ENCODE results near the gene SPOCK1.
A peak's percentile ranks its signal among the peaks of the same experiment; 100 is the strongest.

The SPOCK1 gene

DNA sequence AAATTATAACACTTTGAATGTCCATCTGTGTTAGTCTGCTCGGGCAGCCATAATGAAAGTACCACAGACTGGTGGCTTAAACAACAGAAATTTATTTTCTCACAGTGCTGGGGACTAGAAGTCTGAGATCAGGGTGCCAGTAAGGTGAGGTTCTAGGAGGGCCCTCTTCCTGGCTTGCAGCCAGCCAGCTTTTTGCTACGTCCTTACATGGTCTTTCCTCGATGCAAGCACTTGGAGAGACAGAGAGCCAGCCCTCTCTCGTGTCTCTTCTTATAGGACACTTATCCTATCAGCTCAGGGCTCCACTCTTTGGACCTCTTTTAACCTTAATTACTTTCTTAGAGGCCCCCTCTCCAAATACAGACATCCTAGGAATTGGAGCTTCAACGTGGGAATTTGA, 351.8 kb downstream of the SPOCK1 start:
- no peak overlapping the region for H3K4me3 ChIP-seq (ENCODE audit: control insufficient read depth, low read depth, low read length)
- no peak for DNase-seq (ENCODE audit: low read depth)
- TF ChIP-seq, protein P1, sequence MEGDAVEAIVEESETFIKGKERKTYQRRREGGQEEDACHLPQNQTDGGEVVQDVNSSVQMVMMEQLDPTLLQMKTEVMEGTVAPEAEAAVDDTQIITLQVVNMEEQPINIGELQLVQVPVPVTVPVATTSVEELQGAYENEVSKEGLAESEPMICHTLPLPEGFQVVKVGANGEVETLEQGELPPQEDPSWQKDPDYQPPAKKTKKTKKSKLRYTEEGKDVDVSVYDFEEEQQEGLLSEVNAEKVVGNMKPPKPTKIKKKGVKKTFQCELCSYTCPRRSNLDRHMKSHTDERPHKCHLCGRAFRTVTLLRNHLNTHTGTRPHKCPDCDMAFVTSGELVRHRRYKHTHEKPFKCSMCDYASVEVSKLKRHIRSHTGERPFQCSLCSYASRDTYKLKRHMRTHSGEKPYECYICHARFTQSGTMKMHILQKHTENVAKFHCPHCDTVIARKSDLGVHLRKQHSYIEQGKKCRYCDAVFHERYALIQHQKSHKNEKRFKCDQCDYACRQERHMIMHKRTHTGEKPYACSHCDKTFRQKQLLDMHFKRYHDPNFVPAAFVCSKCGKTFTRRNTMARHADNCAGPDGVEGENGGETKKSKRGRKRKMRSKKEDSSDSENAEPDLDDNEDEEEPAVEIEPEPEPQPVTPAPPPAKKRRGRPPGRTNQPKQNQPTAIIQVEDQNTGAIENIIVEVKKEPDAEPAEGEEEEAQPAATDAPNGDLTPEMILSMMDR (conservative IDR thresholded peaks at IDR 0.05; ENCODE audit: control insufficient read depth, insufficient read depth, low read depth, low read length), result no peak

DNA sequence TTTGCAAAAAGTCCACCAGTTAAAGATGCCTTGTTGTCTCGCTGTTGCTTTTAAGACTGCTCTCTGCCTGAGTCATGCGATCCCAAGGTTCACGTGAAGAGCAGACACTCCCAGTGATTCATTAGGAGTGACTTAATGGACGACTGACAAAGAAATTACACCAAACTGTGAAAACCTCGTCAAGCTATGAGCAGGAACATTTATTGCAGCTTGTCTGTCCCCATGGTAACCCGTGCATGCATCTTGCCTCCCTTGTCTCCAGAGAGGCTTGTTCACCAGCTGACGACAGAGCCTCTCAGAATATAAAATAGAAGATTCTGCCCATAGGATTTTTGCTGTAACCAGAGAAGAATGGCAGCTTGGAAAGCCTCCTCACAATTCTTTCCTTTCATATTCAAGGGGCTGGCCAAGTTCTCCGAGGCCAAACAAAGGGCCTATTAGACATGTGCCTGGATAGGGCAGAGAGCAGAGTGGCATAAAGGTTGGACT, 352.7 kb downstream of the SPOCK1 start:
- TF ChIP-seq, protein P1 (conservative IDR thresholded peaks at IDR 0.05; ENCODE audit: control insufficient read depth, insufficient read depth, low read depth, low read length), result no peak
- H3K4me3 ChIP-seq (ENCODE audit: control insufficient read depth, low read depth, low read length), result no peak overlapping the region
- peak; percentile 100 for DNase-seq (ENCODE audit: low read depth)

DNA sequence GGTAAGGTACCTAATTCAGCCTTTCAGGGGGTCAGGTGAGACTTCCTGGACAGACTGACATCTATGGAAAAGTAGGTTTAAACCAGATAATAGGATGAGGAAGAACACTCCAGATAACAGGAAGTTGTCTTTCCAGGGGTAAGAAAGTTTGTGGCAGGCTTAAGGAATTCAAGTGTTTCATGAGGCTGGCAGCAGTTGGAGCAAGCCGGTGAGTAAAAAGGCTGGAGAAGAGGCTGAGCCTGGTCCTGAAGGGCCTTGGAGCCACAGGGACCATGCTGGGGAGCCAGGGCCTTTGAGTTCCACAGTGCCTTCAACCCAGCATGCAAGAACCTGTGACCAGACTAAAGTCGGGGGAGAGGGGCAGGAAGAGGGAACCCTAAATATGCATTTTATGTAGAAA, 353.4 kb downstream of the SPOCK1 start:
- no peak overlapping the region for H3K4me3 ChIP-seq (ENCODE audit: control insufficient read depth, low read depth, low read length)
- TF ChIP-seq, protein P1 (conservative IDR thresholded peaks at IDR 0.05; ENCODE audit: control insufficient read depth, insufficient read depth, low read depth, low read length), result no peak
- DNase-seq (ENCODE audit: low read depth), result peak; percentile 17

DNA sequence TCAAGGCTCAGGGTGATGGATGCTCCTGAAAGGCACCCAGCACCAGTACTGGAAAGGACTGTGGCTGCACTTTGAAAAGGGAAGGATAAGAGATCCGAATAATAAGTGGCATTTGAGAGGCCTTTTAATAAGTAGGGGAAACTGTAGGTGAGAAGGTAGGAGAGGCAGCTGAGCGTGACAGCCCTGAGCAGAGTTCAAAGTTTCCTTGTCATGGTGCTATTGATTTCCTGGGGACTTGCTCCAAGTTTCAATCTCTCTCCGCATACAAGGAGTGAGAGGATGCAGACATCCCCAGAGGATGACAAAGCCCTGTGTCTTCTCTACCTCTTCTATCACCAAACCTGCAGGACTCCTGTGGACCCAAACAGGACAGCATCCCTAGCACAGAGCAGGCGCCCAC, 354.5 kb downstream of the SPOCK1 start:
- H3K4me3 ChIP-seq (ENCODE audit: control insufficient read depth, low read depth, low read length), result no peak overlapping the region
- TF ChIP-seq, protein P1 (conservative IDR thresholded peaks at IDR 0.05; ENCODE audit: control insufficient read depth, insufficient read depth, low read depth, low read length), result no peak
- DNase-seq (ENCODE audit: low read depth), result no peak

DNA sequence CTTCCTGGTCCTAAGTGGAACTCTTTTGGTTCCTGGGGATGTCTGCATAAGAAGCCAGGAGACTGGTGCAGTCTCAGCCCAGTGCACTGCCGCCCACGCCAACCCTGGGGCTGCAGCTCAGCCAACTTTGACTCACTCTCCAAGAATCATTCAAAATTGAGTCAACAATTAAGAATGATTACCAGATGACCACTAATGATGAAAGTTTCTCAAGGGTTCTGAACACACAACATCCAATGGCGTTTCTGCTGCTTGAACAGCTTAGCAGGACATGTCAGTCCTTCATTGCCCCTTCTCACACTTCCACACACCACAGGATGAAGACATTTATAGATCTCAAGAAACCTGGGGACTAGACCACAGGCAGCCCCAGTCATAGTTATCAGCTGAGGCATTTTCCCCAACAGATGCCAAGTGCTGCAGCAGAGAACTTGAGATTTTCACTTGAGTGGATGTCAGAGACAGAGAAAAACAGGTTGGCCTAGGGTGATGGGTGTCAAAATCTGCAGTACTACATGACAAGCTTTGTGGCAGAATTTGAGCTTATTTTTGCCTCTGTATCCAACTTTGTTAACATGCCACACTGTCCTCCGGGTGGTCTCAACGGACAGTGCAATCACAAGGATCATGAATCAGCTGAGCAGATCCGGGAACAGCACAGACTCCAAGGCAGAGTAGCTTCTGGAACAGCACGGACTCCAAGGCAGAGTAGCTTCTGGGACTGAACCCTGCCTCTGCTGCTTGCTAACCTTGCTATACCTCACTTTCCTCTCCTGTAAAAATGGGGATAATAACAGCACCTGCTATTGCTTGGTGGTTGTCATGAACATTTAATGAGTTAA, 356.1 kb downstream of the SPOCK1 start:
- H3K4me3 ChIP-seq (ENCODE audit: control insufficient read depth, low read depth, low read length), result no peak overlapping the region
- TF ChIP-seq, protein P1 (conservative IDR thresholded peaks at IDR 0.05; ENCODE audit: control insufficient read depth, insufficient read depth, low read depth, low read length), result no peak
- peak; percentile 99 for DNase-seq (ENCODE audit: low read depth)

DNA sequence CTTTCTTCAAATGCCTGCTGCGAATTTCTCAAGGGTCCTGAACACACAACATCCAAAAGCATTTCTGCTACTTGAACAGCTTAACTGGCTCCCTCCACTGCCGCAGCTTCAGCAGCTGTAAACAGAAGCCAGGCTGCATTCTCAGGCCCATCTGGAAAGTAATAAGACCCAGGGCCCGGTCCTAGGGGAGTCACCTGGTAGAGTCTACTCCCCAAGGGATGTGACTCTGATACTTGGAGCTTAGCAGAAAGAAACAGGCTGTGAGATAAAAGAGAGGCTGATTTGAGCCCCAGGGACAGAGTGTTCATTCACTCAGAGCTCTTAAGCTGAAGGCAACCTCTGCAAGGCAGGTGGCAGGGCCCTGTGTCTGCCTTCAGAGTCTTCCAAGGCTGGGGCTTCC, 356.8 kb downstream of the SPOCK1 start:
- no peak overlapping the region for H3K4me3 ChIP-seq (ENCODE audit: control insufficient read depth, low read depth, low read length)
- TF ChIP-seq, protein P1 (conservative IDR thresholded peaks at IDR 0.05; ENCODE audit: control insufficient read depth, insufficient read depth, low read depth, low read length), result no peak
- no peak for DNase-seq (ENCODE audit: low read depth)

Measured in fibroblast of mammary gland (primary cell).